Stimulated activated CD4-positive, alpha-beta T cell treated with anti-CD3 and anti-CD28 coated beads, TNF-alpha, amount 100 ng/mL, for 1 hour (primary cell): ENCODE data around the gene GALNT9.

Experiments
- DNase-seq, 3 donors: peaks; one replicate each; pipeline ENCODE4 v3.0.0-alpha.2; 2020; ENCODE audit warnings: low read depth in 3 of 3, low spot score in 1 of 3

Gene GALNT9

DNA sequence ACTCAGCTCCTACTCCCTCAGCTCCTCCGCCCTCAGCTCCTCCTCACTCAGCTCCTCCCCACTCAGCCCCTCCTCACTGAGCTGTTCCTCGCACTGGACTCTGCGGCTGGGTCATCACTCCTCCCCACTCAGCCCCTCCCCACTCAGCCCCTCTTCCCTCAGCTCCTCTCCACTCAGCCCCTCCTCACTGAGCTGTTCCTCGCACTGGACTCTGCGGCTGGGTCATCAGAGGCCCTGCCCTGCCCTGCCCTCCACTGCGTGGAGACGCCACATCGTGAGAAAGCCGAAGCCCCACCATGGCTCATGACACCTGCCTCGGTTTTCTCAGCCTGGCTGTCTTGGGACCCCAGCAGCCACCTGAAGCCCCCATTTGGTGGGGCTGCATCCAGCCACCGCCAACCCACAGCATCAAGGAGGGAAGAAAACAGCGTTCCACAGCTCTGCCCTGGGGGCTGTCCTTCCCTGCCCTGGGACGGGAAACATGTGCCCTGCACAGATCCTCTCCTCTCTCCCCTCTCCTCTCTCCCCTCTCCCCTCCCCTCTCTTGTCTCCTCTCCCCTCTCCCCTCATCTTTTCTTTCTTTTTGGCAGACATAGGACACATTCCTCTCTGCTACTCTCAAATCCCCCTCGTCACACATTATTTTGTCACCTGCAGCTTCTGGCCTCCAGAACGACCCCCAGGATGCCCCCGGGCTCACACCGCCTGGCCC is 167.4 kb downstream of the GALNT9 start:
- DNase-seq: no peak

DNA sequence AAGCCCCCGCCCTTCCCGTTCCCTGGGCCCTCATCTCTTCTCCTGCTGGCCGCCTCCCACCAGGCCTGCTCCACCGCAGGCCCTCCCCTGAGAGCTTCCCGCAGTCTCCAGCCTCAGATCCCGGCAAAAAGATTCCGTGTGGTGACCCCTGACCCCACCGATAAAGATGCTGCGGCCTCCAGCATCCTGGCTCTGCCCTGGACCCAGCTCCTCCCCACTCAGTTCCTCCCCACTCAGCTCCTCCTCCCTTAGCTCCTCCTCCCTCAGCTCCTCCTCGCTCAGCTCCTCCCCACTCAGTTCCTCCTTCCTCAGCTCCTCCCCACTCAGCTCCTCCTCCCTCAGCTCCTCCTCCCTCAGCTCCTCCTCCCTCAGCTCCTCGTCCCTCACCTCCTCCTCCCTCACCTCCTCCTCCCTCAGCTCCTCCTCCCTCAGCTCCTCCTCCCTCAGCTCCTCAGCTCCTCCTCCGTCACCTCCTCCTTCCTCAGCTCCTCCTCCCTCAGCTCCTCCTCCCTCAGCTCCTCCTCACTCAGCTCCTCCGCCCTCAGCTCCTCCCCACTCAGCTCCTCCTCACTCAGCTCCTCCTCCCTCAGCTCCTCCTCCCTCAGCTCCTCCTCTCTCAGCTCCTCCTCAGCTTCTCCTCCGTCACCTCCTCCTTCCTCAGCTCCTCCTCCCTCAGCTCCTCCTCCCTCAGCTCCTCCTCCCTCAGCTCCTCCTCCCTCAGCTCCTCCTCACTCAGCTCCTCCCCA is 168.2 kb downstream of the GALNT9 start:
- no peak for DNase-seq

DNA sequence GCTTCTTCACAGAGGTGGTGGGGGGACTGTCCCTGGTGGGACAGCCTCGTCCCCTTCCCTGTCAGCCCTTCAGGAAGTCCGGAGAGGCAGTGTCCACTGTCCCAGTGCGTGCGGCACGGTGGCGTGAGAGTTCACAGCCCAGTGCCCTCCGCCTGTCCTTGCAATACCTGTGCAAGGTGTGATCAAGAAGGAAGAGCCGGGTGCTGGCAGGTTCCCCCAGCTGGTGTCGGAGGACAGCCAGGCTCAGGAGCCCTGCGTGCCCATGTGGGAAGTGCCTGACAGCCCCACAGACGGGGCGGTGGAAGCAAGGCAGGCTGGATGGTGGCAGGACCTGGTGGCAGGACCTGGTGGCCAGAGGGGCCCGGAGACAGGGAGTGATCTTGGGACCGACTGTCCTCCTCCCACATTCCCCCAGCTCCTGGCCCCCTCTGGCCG is 168.8 kb downstream of the GALNT9 start:
- no peak for DNase-seq

DNA sequence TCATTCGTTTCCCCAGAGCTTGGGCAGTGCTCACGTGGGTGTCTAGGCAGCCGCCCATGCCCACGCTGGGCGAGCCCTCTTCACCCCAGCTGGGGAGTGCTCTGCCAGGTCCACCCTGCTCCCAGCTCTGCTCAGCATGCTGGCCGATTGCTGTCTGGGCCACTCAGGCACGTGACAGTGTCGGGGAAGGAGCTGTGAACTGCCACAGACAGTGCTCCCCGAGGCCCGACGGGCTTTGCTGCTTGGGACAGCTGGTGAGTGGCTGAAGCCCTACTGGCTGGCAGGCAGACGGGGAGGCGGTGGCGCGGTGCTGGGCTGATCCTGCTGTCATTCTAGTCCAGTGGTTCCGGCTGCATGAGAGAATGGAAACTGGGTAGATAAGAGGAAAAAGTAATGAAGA is 169.4 kb downstream of the GALNT9 start:
- no peak for DNase-seq

DNA sequence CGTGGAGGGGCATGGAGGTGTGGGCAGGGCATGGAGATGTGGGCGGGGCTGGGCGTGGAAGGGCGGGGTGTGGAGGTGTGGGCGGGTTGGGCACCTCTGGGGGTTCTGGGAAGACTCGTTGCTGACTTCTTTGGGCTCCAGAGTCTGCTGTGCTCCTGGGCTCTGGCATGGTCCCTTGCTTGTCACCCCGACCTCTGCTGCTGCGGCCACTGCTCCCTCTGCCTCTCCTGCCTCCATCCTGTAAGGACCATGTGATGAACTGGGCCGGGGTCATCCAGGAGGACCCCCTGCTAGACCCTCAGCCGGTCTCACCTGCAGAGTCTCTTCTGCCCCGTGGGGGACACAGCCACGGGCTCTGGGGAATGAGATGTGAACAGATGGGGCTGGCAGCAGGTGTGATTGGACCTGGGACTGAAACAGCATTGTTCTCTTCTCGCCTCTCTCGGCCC is 169.8 kb downstream of the GALNT9 start:
- no peak for DNase-seq

DNA sequence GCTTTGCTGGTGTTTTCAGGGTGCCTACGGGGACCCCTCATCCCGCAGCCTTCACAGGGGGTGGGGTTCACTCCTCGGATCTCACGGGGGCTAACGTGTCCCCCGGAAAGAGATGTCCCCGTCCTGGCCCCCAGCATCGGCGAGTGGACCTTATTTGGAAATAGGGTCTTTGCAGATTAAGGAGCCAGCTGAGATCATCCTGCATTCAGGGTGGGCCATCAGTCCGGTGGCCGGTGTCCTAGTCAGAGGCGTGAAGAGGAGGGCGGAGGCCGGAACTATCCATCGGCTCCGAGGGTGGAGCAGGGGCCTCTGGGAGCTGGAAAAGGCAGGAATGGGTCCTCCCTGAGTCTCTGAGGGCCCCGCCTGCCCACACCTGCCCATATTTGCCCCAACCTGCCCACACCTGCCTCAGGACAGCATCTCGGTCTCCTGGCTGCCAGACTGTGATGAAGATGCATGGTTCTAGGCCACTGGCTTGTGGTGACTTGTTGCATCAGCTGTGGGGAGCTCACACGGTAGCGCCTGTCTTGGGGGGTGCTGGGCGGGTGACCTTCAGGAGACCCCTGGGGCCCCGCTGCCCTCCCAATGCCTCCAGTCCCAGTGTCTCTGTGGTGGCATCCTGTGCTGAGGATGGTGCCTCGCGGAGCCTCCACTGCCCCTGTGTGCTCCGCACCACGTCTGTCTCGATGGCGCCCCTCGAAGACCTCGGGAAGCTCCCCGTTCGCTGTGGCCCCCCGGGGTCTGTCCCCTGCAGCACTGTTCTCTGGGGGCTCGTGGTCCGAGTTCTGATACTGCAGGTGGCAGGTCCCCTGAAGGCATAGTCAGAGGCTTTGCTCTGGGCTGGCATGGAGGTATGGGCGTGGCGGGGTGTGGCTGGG is 170.5 kb downstream of the GALNT9 start:
- DNase-seq: no peak

DNA sequence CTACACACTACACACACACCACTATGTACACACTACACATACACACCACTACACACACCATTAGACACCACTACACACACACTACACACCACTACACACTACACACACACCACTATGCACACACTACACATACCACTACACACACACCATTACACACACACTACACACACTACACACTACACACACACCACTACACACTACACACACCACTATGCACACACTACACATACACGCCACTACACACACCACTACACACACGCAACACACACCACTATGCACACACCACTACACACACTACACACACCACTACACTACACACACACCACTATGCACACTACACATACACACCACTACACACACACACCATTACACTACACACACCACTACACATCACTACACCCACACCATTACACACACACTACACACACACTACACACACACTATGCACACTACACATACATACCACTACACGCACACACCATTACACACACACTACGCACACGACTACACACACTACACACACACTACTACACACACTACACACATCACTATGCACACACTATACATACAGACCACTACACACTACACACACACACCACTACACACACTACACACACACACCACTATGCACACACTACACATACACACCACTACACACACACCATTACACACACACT is 171.5 kb downstream of the GALNT9 start:
- DNase-seq: no peak

DNA sequence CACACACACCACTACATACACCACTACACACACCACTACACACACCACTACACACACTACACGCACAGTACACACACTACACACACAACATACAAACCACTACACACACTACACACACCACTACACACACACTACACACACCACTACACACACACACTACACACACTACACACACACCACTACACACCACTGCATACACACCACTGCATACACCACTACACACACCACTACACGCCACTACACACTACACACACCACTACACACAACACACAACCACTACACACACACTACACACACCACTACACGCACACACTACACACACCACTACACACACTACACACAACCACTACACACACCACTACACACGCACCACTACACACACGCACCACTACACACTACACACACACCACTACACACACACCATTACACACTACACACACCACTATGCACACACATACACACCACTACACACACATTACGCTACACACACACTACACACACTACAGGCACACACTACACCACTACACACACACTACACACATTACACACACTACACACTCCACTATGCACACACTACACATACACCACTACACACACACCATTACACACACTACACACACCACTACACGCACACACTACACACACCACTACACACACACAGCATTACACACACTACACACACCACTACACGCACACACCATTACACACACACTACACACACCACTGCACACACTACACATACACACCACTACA is 172.6 kb downstream of the GALNT9 start:
- DNase-seq: no peak

DNA sequence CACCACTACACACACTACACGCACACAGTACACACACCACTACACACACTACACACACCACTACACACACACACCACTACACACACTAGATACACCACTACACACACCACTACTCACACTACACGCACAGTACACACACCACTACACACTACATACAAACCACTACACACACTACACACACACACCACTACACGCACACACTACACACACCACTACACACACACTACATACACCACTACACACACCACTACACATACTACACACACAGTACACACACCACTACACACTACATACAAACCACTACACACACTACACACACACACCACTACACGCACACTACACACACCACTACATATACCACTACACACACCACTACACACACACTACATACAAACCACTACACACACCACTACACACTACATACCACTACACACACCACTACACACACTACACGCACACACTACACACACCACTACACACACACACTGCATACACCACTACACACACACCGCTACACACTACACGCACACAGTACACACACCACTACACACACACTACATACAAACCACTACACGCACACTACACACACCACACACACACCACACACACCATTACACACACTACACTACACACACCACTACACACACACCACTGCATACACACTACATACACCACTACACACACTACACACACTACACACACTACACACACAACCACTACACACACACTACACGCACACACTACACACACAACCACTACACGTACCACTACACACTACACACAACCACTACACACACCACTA is 173.4 kb downstream of the GALNT9 start:
- no peak for DNase-seq

DNA sequence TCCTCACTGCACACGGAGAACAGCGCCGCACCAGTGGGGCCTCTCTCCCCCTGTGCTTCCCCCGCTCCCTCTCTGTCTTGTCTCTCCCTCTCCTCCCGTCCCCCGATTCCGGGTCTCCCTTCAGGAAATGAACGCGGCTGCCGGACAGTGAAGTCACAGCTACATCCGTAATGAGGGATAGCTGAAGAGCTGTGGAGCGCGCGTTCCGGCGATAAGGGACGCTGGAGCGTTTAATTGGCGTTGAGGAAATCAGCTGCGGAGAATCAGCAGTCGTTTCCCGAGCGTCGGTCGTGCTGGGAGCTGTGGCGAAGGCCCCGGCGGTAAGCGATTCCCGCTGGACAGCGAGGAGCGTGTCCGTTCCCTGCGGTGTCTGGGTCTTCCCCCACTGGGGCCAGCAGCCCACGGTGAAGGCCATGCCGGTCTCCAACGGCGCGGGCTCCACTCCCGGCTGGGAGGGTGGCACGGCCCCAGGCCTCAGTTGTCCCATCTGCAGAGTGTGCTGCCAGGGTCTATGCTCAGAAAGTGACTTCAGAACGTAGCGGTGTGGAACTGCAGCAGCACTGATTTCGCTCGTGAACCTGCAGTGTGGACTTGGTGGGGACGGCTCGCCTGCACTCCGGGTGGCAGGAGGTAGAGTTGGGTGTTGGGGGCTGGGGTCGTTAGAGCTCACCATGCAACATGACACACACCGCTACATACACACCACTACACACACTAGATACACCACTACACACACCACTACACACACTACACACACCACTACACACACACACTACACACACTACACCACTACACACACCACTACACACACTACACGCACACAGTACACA is 174.2 kb downstream of the GALNT9 start:
- DNase-seq: no peak

DNA sequence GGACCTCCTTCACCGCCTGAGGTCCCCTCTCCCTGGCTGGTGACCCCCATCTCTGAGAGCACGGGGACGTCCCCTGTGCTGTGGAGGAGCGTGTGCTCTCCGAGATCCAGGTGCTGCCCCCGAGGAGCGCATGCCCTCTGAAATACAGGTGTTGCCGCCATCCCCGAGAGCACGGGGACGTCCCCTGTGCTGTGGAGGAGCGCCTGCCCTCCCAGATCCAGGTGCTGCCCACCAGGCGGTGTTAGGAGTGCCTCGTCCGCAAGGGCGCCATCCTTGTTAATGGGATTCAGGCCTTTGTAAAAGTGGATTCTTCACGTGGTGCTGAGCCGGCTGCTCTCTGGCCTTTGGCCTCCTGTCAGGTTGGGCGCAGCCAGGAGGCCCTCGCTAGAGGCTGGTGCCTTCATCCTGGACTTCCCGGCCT is 175.0 kb downstream of the GALNT9 start:
- no peak for DNase-seq

DNA sequence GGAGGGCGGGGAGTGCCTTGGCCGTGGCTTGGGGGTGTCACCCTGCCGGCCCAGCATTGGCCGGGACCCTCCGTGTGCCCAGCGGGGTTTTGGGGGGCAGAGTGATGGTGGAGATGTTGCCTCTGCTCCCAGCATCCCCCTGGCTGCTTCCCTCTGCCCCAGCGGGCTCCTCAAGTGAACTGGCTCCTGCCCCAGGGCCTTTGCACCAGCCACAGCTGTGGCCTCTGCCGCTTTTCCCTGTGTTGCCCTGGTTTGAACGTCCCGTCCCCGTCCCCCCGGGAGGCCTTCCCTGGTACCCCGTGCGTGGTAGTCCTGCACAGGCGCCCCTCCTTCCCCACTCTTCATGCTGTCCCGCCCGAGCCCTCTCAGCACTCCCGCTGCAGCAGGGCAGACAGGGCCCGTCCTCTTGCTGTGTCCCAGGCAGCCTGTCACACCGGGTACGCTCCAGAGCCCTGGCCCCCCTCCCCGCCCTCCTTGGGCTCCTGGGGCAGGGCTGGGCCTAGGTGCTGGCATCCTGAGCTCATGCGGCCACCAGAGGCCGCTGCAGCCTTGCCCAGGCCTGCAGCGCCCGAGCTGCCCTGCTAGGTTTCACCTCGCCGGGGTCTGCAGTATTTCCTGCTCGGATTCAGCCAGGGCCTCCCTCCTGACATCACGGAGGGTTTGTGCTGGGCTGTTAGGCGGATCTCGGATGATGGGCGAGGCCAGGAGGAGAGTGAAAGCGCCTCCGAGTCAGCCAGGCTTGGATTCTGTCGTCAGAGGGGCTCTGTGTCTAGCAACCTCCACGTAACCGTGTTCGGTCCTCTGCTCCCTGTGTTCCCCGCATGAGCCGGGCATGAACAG is 175.7 kb downstream of the GALNT9 start:
- DNase-seq: peak; percentile 10 to 53 (median 45)

DNA sequence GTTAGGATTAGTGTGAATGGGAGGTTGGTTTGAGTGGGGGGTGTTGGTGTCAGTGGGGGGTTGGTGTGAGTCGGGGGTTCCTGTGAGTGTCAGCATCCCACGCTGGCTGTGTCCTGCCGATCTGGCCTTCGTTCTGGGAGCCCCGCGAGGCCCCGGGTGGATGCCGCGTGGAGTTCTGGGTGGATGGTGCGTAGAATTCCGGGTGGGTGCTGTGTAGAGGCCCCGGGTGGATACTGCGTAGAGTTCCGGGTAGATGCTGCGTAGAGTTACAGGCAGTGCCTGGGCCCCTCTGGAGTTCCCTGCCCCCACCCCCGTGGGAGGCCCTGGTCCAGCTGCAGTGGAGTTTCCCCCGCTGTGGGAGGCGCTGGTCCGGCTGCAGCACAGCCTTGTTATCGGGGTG is 176.4 kb downstream of the GALNT9 start:
- DNase-seq: no peak

DNA sequence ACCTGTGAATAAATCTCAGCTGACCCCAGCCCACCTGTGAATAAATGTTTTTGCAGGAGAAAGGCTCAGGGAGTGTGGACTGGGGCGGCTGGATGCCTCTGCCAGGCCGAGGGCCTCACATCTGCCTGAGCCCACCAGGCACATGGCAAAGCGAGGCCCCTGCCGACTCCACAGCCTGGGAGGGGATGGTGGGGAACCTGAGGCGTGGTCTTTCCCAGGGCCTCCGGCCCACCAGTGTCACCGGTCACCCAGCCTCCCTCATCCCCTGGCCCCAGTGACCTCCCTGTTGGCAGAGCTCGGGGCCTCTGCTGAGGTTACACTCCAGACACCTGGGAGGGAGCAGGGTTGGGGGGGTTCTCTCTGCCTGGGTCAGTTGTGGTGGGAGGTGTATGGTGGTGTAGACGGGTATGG is 177.0 kb downstream of the GALNT9 start:
- no peak for DNase-seq

DNA sequence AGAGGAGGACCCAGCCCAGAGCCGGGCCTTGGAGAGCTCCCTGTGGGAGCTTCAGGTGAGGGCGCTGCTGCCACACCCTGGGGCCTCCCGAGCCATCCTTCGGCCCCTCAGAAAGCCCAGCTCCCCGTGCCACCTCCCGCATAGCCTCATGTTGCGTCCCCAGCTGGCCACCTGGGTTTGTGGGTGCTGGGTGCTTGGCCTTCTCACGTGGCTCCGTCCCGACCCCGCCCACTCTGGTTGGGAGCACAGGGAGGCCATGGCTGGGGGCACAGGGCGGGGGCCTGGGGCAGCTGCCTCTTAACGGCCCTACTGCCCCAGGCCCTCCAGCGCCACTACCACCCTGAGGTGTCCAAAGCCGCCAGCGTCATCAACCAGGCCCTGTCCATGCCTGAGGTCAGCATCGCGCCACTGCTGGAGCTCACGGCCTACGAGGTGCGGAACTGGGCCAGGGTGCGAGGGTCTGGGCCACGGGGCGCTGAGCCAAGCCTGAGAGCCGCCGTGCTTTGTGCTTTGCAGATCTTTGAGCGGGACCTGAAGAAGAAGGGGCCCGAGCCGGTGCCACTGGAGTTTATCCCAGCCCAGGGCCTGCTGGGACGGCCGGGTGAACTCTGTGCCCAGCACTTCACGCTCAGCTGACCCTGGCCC is 177.5 kb downstream of the GALNT9 start:
- no peak for DNase-seq

DNA sequence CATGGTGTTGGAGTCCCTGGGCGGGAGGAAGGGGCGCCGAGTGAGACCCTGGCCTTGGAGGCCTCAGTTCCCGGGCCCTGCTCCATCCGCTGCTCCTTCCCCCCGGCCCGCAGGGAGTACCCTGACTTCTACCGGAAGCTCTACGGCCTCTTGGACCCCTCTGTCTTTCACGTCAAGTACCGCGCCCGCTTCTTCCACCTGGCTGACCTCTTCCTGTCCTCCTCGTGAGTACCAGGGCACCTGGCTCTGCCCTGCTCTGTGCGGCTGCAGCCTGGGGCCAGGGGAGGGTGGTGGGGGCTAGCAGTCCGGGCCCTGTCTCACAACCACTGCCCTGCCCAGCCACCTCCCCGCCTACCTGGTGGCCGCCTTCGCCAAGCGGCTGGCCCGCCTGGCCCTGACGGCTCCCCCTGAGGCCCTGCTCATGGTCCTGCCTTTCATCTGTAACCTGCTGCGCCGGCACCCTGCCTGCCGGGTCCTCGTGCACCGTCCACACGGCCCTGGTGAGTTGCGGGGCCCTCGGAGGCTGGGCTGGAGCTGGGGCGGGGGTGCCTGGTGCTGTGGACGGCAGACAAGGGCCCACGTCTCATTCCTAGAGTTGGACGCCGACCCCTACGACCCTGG is 178.1 kb downstream of the GALNT9 start:
- DNase-seq: no peak

DNA sequence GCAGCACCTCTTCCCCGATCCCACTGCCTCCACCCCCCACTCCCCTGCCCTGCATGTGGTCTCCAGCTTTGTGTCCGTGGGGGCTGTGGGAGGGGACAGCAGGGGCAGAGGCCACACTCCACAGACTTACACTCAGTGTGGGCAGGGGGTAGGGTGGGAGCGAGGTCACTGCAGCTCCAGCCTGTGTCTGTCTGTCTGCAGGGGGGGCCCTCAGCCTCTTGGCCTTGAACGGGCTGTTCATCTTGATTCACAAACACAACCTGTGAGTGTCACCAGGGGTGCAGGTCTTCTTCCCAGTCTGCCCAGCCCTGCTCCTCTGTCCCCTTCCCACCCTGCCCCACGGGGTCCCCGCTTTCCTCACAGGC is 178.6 kb downstream of the GALNT9 start:
- DNase-seq: no peak
